Stimulated activated naive CD4-positive, alpha-beta T cell (primary cell): ENCODE results near the gene SLC6A6.
A peak's percentile ranks its signal among the peaks of the same experiment; 100 is the strongest.

Experiments
- DNase-seq, 6 experiments: peaks; one replicate each; lab custom pipeline; 2025; lab: John Stamatoyannopoulos, UW

Gene SLC6A6

GRCh38 chr3:14454639-14455310, 52.4 kb downstream of the SLC6A6 start:
- DNase-seq, result no peak

- DNase-seq, result no peak
Measured at GRCh38 chr3:14455571-14456317, 53.3 kb downstream of the SLC6A6 start.

GRCh38 chr3:14456794-14457193, 54.4 kb downstream of the SLC6A6 start:
- no peak for DNase-seq

- no peak for DNase-seq
Measured at GRCh38 chr3:14457481-14457880, 55.1 kb downstream of the SLC6A6 start.

GRCh38 chr3:14457999-14458398, 55.6 kb downstream of the SLC6A6 start:
- no peak for DNase-seq

- DNase-seq, result no peak
Measured at GRCh38 chr3:14458434-14459275, 56.2 kb downstream of the SLC6A6 start.

GRCh38 chr3:14459384-14459783, 57.0 kb downstream of the SLC6A6 start:
- no peak for DNase-seq

GRCh38 chr3:14459787-14460186, 57.4 kb downstream of the SLC6A6 start:
- no peak for DNase-seq

- no peak for DNase-seq
Measured at GRCh38 chr3:14460342-14461005, 58.1 kb downstream of the SLC6A6 start.

GRCh38 chr3:14461006-14461747, 58.8 kb downstream of the SLC6A6 start:
- no peak for DNase-seq

GRCh38 chr3:14461748-14462324, 59.4 kb downstream of the SLC6A6 start:
- peak in 4 of 6 experiments; percentile 6 to 38 (median 20) for DNase-seq

- DNase-seq, result no peak
Measured at GRCh38 chr3:14462738-14463137, 60.3 kb downstream of the SLC6A6 start.

GRCh38 chr3:14463330-14464140, 61.1 kb downstream of the SLC6A6 start:
- DNase-seq, result no peak

GRCh38 chr3:14464141-14464465, 61.7 kb downstream of the SLC6A6 start:
- DNase-seq, result no peak

GRCh38 chr3:14464521-14464920, 62.1 kb downstream of the SLC6A6 start:
- no peak for DNase-seq

GRCh38 chr3:14465425-14465824, 63.0 kb downstream of the SLC6A6 start:
- DNase-seq, result no peak

GRCh38 chr3:14466179-14466903, 63.9 kb downstream of the SLC6A6 start:
- no peak for DNase-seq

- DNase-seq, result peak in 5 of 6 experiments; percentile 21 to 54 (median 34)
Measured at GRCh38 chr3:14467814-14468620, 65.6 kb downstream of the SLC6A6 start.

GRCh38 chr3:14468621-14468981, 66.2 kb downstream of the SLC6A6 start:
- DNase-seq, result no peak
